GM19043 (cell line): ENCODE measurements around the gene MERTK.
"Not testable (repeated sequence)": the region's sequence is repeated elsewhere in the genome, so short reads cannot be mapped to it uniquely, and the experiment has no call there.

Source experiments
- ATAC-seq: cut with Tn5 transposase; IDR thresholded peaks from one replicate; pipeline ENCODE4 v1.9.1; 2021; ENCODE audit warnings: low read depth; ENCODE audit not compliant: unreplicated experiment

MERTK gene

GRCh38 chr2:111897924-111898702 lies at the start of gene MERTK:
Gene MERTK (plus strand): TSS chr2:111898607. CDS start chr2:111898736, 129 bp downstream.
- no peak for ATAC-seq

DNA sequence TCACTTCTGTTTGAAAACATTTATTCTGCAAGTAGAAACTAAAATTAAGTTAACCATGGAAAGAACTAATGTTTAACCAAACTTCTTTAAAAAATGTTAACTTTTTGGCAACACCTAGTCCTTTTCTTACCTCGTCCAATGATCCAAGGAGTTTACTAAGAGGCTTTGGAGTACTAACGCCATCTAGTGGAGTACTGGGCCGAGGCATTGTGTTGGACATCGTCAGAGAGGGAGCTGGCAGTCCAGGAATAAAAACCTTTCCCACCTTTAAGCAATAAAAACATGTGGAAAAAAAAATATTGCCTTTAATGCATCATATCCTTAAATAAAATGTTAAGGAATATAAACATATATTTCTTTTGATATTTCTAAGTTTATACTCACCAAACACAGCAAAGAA lies 47.8 kb upstream of the MERTK start:
- ATAC-seq: not testable (repeated sequence)

GRCh38 chr2:111852544-111852943 lies 45.9 kb upstream of the MERTK start:
- ATAC-seq: not testable (repeated sequence)

DNA sequence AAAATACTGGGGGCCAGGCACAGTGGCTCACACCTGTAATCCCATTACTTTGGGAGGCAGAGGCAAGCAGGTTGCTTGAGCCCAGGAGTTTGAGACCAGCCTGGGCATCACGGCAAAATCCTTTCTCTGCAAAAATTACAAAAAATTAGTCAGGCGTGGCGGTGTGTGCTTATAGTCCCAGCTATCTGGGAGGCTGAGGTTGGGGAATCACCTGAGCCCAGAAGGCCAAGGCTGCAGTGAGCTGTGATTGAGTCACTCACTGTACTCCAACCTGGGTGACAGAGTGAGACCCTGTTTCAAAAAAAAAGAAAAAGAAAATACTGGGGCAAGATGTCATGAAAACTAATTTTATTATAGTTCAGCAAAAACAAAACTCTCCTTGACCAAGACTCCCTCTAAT lies 38.4 kb upstream of the MERTK start:
- not testable (repeated sequence) for ATAC-seq

DNA sequence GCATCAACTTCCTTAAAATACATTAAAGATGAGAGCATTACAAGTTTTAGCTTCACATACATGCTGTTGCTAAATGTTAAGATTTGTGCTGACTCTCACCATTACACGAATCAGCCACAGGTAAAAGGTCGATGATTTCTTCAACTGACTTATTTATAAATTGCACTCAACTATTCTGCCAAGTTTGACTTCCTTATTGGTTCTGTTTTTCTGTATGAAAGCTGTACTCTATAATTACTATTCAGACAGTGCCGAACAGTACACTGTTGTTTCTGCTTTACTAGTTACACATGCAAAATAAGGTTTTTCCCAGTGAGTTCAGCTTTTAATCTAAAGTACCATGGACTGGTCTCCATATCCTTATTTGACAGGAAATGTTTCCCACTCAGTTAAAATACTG lies 33.3 kb upstream of the MERTK start:
- ATAC-seq: not testable (repeated sequence)

GRCh38 chr2:111872806-111873205 lies 25.6 kb upstream of the MERTK start:
- ATAC-seq: not testable (repeated sequence)

- ATAC-seq: peak; percentile 77
These were observed 14.5 kb upstream of the MERTK start, which contains the start of gene ANAPC1 for GRCh38 chr2:111883661-111884591. Gene ANAPC1 (minus strand): TSS chr2:111884193. CDS start chr2:111880825, 3,368 bp downstream.

DNA sequence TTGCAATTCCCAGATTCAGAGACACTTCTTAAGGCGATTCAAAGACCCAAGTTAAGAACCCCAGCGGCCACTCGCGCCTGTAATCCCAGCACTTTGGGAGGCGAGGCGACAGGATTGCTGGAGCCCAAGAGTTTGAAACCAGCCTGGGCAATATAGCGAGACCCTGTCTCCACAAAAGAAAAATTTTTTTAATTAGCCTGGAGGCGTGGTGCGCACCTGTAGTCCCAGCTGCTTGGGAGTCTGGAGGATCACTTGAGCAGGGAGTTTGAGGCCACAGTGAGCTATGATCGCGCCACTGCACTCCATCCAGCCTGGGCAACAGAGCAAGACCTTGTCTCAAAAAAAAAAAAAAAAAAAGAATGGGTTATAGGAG lies 13.8 kb upstream of the MERTK start:
- no peak for ATAC-seq

DNA sequence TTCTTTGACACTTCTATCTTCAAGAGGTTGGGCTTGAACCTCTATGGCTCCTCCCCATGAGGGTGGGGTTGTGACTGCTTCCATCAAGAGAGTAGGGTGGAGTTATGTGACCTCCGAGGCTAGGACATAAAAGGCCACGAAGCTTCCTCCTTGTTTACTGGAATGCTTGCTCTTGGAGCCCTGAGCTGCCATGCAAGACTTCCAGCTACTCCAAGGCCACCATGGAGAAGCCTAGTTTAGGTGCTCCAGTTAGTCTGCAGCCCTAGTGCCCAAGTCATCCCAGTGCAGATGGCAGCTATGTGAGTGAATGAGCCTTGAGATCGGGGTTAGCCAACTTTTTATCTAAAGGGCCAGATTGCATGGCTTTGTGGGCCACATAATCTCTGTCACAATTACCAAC lies 2.4 kb upstream of the MERTK start:
- ATAC-seq: no peak

DNA sequence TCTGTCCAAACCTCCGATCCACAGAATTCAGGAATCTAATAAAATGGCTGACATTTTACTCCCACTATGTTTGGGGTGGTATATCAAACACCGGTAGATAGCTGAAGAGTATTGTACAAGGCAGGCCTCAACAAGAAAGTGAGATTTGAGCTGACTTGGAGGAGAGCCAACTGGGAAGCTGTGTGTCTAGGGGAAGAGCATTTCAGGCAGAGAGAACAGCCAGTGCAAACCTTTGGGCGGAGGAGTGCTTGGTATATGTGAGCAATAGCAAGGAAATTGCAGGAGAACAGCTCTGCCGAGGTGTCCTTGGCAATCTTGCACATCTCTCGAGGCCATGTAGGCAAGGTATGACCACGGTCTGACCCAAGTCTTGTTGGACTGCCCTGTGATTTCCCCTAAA lies 1.8 kb upstream of the MERTK start:
- no peak for ATAC-seq

- ATAC-seq: no peak
These were observed 830 bp upstream of the MERTK start for GRCh38 chr2:111897630-111897923.

DNA sequence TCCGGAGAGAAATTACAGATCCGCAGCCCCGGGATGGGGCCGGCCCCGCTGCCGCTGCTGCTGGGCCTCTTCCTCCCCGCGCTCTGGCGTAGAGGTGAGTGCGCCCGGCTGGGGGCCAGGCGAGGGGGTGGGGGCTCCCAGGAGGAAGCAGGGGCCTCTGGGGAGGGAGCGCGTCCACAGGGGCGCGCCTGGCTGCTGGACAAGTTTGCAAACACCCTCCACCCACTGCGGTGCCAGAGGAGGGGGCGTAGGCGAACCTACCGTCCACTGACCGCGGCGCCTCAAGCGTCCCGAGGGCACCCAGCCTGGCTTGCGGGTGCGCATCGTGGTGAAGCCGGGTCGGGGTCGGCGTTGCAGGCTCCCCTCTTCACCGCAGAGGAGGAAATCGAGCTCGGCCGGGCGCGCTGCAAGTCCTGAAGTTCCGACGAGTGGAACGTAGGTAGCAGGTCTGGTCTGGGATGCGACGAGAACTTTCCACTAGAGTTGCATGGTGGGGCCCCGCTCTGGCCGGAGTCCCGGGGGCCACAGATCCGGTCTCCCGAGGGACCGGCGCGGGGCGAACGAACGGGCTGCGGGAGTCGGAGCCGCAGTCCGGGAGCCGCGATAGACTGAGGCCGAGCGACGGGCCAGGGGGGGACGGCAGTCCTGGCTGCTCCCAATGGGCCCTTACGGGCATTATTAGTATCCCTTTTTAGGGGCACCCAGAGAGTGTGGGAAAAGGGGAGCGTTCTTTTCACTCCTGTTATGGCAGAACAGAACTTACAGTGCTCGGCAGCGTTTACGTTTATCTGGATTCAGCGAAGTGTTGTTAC lies 502 bp downstream of the MERTK start:
- no peak for ATAC-seq

GRCh38 chr2:111900859-111901258 lies 2.5 kb downstream of the MERTK start:
- no peak for ATAC-seq

DNA sequence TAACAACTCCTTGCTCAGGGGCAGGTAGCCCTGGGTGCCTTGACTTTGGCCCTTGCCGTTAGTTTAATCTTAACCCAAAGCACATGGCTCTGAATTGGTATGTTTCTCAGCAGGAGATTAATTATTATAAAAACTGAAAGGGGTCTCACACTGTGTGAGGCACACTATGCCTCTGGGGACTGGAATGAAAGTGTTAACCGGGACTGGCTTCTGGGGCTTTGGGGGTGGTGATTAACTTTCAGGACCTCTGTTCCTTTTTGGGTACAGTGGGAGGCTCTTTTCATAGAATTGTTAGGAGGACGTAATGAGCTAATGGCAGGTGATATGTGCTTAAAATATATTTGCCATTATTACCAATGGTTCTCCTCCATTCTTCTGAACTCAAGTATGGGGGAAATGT lies 5.1 kb downstream of the MERTK start:
- ATAC-seq: no peak

- no peak for ATAC-seq
These were observed 5.6 kb downstream of the MERTK start for GRCh38 chr2:111903930-111904439.

GRCh38 chr2:111904726-111905474 lies 6.5 kb downstream of the MERTK start:
- no peak for ATAC-seq

GRCh38 chr2:111905475-111905869 lies 7.1 kb downstream of the MERTK start:
- ATAC-seq: not testable (repeated sequence)

GRCh38 chr2:111905990-111906735 lies 7.8 kb downstream of the MERTK start:
- ATAC-seq: no peak

GRCh38 chr2:111908578-111908977 lies 10.2 kb downstream of the MERTK start:
- ATAC-seq: no peak
